ENCODE results near the gene GORASP2.

DNA sequence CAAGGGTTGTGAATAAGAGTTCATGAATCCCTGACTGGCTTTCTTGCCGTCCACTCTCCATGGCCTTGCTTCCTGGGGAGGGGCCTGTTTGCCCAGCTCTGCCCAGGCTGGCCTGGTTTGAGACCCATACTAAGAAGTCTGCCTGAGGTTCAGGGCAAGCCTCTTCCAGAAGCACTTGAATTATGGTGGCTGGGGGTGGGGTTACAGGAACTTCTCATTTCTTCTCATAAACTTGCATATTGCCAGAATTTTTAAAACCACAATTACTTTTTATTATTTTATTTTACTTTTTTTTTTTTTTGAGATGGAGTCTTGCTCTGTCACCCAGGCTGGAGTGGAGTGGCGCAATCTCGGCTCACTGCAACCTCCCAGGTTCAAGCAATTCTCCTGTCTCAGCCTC is 42.0 kb downstream of the GORASP2 start:
- TF ChIP-seq ZNF317 (CRISPR knock-in tag; IDR thresholded peaks at IDR 0.05; ENCODE audit: borderline replicate concordance, low read depth) (no peak), ZNF138 (CRISPR knock-in tag; conservative IDR thresholded peaks at IDR 0.05) (no peak), CBFB (CRISPR knock-in tag; IDR thresholded peaks at IDR 0.05; ENCODE audit: low read depth) (no peak), ZNF232 (CRISPR knock-in tag; IDR thresholded peaks at IDR 0.05) (no peak)
- TF ChIP-seq, protein P1, sequence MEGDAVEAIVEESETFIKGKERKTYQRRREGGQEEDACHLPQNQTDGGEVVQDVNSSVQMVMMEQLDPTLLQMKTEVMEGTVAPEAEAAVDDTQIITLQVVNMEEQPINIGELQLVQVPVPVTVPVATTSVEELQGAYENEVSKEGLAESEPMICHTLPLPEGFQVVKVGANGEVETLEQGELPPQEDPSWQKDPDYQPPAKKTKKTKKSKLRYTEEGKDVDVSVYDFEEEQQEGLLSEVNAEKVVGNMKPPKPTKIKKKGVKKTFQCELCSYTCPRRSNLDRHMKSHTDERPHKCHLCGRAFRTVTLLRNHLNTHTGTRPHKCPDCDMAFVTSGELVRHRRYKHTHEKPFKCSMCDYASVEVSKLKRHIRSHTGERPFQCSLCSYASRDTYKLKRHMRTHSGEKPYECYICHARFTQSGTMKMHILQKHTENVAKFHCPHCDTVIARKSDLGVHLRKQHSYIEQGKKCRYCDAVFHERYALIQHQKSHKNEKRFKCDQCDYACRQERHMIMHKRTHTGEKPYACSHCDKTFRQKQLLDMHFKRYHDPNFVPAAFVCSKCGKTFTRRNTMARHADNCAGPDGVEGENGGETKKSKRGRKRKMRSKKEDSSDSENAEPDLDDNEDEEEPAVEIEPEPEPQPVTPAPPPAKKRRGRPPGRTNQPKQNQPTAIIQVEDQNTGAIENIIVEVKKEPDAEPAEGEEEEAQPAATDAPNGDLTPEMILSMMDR (IDR thresholded peaks at IDR 0.05) = no peak
- TF ChIP-seq, protein P2, sequence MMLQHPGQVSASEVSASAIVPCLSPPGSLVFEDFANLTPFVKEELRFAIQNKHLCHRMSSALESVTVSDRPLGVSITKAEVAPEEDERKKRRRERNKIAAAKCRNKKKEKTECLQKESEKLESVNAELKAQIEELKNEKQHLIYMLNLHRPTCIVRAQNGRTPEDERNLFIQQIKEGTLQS (CRISPR knock-in tag; conservative IDR thresholded peaks at IDR 0.05) = no peak
- TF ChIP-seq, protein P3, sequence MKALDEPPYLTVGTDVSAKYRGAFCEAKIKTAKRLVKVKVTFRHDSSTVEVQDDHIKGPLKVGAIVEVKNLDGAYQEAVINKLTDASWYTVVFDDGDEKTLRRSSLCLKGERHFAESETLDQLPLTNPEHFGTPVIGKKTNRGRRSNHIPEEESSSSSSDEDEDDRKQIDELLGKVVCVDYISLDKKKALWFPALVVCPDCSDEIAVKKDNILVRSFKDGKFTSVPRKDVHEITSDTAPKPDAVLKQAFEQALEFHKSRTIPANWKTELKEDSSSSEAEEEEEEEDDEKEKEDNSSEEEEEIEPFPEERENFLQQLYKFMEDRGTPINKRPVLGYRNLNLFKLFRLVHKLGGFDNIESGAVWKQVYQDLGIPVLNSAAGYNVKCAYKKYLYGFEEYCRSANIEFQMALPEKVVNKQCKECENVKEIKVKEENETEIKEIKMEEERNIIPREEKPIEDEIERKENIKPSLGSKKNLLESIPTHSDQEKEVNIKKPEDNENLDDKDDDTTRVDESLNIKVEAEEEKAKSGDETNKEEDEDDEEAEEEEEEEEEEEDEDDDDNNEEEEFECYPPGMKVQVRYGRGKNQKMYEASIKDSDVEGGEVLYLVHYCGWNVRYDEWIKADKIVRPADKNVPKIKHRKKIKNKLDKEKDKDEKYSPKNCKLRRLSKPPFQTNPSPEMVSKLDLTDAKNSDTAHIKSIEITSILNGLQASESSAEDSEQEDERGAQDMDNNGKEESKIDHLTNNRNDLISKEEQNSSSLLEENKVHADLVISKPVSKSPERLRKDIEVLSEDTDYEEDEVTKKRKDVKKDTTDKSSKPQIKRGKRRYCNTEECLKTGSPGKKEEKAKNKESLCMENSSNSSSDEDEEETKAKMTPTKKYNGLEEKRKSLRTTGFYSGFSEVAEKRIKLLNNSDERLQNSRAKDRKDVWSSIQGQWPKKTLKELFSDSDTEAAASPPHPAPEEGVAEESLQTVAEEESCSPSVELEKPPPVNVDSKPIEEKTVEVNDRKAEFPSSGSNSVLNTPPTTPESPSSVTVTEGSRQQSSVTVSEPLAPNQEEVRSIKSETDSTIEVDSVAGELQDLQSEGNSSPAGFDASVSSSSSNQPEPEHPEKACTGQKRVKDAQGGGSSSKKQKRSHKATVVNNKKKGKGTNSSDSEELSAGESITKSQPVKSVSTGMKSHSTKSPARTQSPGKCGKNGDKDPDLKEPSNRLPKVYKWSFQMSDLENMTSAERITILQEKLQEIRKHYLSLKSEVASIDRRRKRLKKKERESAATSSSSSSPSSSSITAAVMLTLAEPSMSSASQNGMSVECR (CRISPR knock-in tag; IDR thresholded peaks at IDR 0.05; ENCODE audit: borderline replicate concordance) = no peak

Measured in WTC11 (cell line).